ENCODE data around the gene OR52W1.

OR52W1 gene, protein sequence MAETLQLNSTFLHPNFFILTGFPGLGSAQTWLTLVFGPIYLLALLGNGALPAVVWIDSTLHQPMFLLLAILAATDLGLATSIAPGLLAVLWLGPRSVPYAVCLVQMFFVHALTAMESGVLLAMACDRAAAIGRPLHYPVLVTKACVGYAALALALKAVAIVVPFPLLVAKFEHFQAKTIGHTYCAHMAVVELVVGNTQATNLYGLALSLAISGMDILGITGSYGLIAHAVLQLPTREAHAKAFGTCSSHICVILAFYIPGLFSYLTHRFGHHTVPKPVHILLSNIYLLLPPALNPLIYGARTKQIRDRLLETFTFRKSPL

DNA sequence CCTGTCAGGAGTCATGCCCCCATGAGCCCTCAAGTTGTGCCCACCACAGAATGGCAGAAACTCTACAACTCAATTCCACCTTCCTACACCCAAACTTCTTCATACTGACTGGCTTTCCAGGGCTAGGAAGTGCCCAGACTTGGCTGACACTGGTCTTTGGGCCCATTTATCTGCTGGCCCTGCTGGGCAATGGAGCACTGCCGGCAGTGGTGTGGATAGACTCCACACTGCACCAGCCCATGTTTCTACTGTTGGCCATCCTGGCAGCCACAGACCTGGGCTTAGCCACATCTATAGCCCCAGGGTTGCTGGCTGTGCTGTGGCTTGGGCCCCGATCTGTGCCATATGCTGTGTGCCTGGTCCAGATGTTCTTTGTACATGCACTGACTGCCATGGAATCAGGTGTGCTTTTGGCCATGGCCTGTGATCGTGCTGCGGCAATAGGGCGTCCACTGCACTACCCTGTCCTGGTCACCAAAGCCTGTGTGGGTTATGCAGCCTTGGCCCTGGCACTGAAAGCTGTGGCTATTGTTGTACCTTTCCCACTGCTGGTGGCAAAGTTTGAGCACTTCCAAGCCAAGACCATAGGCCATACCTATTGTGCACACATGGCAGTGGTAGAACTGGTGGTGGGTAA is at the start of gene OR52W1:
Gene OR52W1 (plus strand): TSS at position 51 of the 637 bp plus-strand sequence. CDS start 0 bp downstream, at position 51.
- in situ Hi-C loops (cut with MboI; ENCODE audit: low sequenced_read_pairs) = no loop called here

DNA sequence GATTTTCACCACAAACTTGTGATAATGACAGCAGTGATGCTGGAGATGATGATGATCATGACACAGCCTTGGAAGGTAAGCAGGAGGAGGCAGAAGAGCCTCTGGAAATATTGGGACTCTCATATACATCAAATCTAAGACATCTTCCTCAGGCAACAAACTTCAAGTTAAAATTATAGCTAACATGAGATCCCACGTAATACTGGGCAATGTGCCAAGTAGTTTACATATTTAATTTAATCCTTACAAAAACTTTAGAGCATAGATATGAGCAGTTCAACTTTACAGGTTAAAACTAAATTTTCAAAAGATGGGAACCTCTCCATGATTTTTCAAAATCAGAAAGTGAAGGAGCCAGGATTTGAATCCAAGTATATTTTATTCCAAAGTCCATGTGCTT is 47.9 kb upstream of the OR52W1 start:
- in situ Hi-C loops (cut with MboI; ENCODE audit: low sequenced_read_pairs) = no loop called here

DNA sequence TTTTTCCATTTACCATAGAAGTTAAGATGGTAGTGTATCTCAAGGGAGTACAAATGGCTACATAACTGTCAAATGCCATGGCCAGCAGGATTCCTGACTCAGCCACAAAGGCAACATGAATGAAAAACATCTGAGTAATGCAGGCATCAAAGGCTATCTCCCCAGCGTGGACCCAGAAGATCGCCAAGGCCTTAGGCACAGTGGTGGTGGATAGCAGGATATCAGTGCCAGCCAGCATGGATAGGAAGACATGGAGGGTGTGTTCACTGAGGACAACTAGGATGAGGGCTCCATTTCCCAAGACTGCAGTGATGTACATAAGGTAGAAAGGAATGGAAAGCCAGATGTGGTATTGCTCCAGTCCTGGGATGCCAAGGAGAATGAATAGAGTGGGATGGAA is 46.9 kb upstream of the OR52W1 start:
- in situ Hi-C loops (cut with MboI; ENCODE audit: low sequenced_read_pairs) = no loop called here

DNA sequence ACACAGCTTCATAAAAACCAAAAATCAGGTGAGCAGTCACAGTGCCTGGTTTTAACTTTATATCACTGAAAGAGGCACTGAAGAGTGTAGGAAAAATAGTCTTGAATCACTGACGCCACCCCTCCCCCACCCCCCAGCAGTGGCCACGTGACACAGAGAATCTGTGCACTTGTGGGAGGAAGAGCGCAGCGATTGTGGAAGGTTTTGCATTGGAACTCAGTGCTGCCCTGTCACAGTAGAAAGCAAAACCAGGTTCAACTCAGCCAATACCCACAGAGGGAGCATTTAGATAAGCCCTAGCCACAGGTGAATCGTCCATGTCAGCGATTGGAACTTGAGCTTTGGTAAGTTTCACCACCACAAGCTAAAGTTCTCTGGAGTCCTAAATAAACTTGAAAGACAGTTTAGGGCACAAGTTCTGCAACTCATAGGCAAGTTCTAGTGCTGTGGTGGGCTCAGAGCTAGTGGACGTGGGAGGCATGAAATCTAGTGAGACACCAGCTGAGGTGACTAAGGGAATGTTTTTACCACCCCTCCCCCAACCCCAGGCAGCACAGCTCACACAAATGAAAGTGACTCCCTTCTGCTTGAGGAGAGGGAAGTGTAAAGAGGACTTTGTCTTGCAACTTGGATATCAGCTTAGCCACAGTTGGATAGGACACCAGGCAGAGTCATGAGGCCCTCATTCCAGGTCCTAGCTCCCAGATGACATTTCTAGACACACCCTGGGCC is 42.2 kb upstream of the OR52W1 start:
- in situ Hi-C loops (cut with MboI; ENCODE audit: low sequenced_read_pairs) = no loop called here

DNA sequence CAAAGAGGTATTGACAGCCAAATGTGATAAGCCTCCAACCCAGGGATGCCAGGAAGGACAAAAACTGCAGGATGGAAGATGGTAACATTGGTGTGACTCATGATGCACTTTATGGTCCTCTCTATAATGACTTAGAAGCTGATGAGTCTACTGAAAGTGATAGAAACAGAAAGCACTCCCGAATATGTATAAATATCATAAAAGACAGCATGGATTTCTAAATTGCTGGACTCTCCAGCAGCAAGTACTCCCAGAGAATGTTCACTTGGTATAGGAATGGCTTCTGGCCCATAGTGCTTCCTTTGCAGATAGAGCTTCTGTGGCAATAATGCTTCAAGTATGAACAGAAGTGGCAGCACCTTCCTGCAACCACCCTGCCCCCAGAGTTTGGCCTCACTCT is 28.8 kb upstream of the OR52W1 start, which contains the start of gene OR52B2:
Gene OR52B2 (minus strand): TSS at position 101 of the 400 bp plus-strand sequence. CDS start 0 bp downstream, at position 101.
- in situ Hi-C loops (cut with MboI; ENCODE audit: low sequenced_read_pairs) = no loop called here

DNA sequence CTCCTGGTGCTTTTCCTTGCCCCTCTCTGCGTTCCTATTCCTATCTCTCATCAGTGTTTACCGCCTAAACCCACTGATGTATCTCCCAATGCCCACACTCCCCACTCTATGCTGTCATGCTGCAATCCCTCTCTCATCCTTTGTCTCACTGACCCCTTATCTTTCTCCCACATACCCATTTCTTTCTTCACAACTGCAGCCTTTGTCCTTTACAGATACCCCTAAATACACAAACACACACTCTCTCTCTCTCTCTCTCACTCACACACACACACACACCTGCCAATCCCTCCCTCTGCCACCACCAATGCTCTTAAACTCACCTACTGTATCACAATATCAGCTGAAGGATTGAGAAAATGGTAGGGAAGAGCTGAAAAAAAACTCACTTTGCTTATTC is 23.6 kb upstream of the OR52W1 start:
- in situ Hi-C loops (cut with MboI; ENCODE audit: low sequenced_read_pairs) = no loop called here

DNA sequence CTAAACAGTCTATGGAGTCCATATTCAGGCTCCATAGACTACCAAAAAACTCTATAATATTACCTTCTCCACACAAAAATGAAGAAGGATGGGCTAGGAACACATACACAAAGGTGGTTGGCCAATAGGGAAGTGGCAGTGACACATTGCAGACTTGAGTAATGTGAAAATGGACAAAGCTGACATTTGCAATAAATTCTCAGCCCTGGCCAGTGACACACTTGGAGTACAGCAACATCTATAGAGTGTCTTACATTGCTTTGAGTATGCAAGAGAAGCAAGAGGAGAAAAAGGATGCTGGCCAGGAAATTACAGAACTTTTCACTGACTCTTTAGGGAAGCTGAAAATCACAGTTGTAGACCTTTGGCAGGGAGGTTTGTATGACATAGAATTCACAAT is 7.3 kb upstream of the OR52W1 start:
- in situ Hi-C loops (cut with MboI; ENCODE audit: low sequenced_read_pairs) = no loop called here

DNA sequence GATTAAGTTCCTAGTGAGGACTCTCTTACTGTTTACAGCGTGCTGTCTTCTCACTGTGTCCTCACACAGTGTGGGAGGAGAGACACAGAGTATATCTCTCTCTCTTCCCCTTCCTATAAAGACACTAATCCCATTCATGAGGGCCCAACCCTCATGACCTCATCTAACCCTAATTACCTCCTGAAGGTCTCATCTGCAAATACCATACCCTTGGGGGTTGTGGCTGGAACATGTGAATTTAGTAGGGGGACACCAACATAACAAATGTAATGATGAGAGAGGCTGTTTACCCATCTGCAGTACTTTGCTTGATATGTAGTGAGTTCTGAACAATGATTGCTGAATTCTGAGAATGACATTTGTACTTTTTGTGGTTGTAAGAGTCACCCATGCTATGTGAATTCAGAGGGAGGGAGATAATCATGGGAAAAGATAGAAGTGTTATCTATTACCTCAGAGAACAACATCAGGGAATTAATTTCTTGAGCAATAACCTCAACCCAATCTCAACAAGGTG is 4.9 kb upstream of the OR52W1 start:
- in situ Hi-C loops (cut with MboI; ENCODE audit: low sequenced_read_pairs) = no loop called here

DNA sequence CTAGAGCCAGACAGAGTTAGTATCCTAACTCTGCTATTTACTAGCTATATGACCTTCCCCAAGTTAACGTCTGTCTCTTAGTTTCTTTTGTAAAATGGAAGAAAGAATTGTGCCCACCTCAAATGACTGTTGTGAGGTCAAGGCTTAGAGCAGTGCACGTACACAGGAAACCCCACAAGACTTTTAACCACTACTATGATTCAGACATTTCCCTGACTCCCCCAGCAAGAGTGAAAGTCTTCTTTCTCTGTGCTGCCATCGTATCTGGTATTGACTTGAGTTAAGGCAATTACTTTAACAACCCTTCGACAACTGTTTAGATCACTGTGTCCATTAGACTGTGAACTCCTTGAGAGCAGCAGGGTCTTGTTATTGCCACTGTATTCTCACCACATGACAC is 2.6 kb upstream of the OR52W1 start:
- in situ Hi-C loops (cut with MboI; ENCODE audit: low sequenced_read_pairs) = no loop called here

DNA sequence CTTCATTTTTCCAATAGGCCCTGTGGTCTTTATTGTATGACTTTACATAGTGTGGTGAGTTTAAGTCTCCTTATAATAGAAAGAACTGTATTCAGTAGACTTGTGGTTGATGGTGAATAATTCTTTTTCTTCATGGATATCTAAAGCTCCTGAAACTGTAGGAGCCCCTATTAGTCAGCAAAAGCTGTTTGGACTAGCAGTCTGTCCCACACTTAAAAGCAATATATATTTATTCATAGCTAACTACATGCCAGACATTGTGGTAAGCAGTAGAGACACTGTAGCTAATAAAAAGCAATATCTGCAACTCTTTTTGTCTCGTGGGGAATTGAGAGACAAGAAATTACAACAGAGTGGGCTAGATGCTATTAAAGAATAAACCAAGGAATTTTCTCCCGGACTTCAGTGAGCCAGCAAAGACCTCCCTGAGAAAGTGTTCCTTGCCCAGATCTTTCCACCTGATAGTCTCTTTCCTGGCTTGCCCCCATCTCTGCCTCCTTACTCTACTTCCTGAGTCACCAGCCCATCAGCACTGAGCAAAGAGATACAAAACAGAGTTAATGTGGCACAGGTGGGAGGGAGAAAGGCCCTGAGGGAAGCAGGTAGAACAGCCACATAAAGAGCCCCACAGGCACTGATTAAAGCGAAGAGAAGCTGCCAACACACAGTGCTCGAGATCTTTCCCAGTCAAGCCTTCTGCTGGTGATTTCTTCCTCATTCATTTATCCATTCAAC is 1.4 kb upstream of the OR52W1 start:
- in situ Hi-C loops (cut with MboI; ENCODE audit: low sequenced_read_pairs) = no loop called here

DNA sequence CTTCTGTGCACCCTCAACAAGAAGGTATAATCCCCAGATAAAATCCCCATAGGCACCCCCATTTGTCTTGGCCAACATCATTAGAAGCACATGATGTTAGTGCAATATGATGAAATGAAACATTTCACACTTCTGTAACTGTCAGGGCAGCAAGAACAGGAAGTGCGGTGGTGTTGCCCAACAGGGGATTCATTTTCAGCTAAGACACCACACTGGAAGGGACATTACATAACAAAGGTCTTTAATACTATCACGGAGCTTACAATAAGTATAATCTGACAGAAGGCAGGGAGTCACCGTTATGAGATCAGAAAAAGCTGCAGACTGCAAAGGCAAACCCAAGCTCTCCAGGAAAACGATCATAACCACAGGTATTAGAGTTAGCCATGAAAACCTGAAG is 2.0 kb downstream of the OR52W1 start:
- in situ Hi-C loops (cut with MboI; ENCODE audit: low sequenced_read_pairs) = no loop called here

DNA sequence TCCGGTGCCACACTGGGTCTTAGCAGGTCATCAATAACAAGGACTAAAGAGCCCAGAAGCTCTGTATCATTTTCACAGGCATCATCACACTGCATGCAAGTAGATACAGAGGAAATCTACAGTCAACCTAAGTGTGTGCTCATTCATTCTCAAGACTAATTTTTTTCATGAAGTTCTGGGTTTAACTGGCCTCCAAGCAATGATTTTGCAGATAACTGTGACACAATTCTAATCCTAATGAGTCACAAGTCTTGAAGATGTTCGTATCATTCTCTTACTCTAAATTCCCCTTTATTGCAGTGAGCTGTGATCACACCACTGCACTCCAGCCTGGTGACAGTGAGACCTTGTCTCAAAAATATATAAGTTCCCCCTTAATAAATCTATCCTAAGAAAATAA is 2.5 kb downstream of the OR52W1 start:
- in situ Hi-C loops (cut with MboI; ENCODE audit: low sequenced_read_pairs) = no loop called here

DNA sequence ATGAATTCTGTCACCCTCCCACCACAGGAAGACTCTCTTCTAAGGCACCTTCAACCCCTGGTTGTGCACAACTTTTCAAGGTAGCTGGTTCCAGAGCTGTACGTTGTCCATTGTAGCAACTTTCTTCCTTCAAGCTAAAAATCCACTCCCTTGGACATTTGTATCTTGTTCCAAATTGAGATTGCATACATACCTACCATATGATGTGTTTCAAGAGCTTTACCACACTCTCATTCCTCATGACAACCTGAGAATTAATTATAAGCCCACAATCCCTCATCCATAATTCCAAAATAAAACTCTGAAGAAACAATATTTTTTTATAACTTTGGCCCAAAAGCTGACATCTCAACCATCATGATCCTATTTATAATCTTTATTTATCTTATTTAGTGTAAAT is 3.0 kb downstream of the OR52W1 start:
- in situ Hi-C loops (cut with MboI; ENCODE audit: low sequenced_read_pairs) = no loop called here

DNA sequence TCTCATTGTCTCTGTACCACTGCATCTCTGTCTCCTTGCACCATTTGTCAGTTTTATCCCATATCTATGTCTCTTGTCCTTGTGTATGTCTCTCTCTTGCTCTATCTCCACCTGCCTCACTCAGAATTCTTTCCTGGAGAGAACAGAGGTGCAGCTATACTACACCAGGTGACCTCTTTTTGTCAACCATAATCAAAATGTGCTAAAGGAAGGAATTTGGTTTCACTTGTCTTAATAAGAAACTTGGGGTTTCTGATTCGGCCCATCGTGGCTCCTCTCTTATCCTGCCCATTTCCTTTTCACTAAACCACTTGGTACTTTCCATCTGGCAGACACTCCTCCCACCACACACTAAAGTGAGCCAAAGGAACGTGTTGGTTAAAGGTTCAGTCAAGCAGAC is 4.3 kb downstream of the OR52W1 start:
- in situ Hi-C loops (cut with MboI; ENCODE audit: low sequenced_read_pairs) = no loop called here

DNA sequence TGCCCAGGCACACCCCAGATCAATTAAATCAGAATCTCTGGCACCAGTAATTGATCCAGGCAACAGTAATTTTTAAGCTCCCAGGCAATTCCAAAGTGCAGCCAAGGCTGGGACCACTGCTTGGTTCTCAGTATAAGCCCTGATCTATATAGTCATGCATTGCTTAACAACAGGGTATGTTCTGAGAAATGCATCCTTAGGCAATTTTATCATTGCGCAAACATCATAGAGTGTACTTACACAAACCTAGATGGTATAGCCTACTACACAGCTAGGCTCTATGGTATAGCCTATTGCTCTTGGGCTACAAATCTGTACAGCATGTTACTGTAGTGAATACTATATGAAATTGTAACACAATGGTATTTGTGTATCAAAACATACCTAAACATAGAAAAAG is 5.7 kb downstream of the OR52W1 start:
- in situ Hi-C loops (cut with MboI; ENCODE audit: low sequenced_read_pairs) = no loop called here

DNA sequence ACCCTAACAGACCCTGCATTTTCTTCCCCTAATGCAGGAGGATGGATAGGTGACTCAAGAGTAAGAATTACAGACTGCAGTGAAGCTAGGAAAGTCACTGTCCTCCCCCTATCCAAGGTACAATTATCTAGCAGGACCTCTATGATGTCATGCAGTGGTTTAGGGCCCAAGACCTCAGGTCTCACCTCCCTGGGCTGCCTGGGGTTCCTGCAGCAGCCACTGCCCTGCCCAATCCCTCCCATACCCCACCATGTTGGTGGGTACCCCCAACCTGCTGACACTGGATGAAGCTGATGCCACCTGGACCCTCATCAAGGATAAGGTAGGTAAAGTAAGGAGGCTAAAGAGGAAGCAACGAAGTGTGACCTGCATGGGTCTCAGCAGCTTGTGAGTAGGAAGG is 6.3 kb downstream of the OR52W1 start, which contains the start of gene C11orf42:
Gene C11orf42 (plus strand): TSS at position 192 of the 400 bp plus-strand sequence. CDS start 59 bp downstream, at position 251.
- in situ Hi-C loops (cut with MboI; ENCODE audit: low sequenced_read_pairs) = no loop called here

DNA sequence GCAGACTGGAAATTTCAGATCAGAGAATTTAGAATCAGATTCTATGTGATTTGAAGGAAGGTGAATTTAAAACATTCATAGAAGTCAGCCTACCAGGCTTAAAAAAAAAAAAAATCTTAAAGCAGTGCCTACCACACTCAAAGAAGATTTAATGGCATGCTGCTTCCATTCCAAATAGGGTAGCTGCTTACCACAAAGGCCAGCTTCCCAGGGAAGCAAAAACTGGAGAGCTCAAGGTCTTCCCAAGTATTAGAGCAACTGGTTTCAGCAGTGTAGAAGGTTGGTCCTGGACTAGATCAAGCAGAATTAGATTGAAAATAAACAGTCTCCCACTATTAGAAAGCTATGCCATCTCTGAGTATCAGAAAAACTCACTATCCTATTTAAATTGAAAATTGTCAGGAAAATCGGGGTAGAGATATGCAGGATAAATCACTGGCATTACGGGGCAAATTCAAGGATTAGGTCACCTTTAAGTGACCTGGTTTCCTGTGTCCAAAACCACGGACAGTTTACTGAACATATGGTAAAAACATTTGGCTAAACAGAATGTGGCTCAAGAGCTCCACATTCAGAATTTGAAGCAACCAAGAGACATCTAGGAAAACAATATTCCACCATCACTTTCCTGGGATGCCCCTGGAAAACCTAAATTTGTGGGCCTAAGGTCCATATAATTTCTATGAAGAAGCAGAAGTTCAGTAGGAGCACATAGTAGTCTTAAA is 7.6 kb downstream of the OR52W1 start:
- in situ Hi-C loops (cut with MboI; ENCODE audit: low sequenced_read_pairs) = no loop called here

DNA sequence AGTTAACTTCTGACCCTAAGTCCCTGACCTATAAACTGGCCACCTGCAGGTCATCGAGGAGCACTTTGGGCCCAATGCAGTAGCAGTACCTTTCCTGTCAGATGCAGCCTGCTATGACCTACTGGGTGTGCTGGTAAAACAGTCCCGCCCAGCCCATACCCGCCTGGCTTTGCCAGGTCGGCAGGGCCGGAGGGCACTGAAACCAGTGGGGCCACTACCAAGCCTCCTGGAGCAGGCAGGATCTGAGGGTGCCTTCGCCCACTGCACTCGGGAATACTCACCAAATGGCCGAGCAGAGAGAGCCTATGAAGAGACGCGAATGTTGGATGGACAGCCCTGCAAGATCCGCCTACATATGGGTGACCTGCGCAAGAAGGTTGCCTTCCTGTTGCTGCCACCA is 10.8 kb downstream of the OR52W1 start:
- in situ Hi-C loops (cut with MboI; ENCODE audit: low sequenced_read_pairs) = no loop called here

DNA sequence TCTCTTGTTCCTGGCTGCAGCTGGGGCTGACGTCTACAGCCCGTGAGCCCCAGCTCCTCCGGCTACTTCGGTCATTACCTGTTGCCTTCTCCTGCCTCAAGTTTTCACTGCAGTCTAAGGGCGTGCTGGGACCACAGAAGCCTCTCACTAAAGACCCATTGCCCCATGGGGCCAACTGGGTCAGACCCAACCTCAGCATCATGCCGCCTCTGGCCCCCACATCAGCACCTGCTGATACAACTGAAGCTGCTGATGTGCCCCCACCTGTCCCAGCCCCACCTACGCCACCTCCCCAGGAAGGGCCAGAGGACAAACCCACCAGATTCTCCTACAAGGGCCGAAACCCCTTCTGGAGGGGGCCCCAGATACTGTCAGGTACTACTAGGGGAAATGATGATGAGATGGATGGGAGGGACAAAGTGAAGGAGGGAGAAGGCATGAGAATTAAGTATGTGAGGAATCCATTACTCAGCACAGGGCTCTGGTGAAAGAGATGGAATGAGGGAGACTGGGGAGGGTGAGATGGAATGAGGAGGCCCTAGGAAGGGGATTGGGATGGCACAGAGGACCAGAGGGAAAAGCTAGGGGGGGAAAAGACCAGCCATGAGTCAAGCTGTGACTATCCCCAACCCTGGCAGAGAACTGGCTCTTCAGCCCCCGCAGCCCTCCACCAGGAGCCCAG is 11.4 kb downstream of the OR52W1 start:
- in situ Hi-C loops (cut with MboI; ENCODE audit: low sequenced_read_pairs) = no loop called here

DNA sequence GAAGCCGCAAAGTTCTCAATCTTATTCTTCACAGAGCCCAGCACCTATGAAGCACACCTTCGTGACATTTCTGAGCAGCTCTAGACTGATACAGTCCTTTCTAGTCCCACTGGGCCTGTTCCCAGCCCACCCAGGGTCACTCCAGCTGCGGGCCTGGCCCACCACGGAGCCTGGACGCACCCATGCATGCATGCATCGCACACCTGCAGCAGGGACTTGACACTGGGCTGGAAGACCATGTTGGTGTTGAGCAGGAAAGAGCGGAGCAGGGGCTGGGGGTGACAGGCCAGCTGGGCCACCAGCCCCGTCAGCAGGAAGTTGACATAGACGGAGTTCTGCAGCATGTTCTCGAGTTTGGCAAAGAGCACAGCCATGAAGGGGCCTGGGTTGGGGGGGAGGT is 15.5 kb downstream of the OR52W1 start:
- in situ Hi-C loops (cut with MboI; ENCODE audit: low sequenced_read_pairs) = no loop called here

Measured in hTERT RPE-1 (cell line).